OCI-LY3 (cell line): ENCODE results near the gene PSME3.

Experiments used
- EZH2phosphoT487 ChIP-seq: fragments of 200-600 bp; shearing (Covaris generic); IDR thresholded peaks from 2 replicates; pipeline ENCODE4 v1.6.1; 2018; ENCODE audit warnings: antibody characterized with exemption, mixed run types, low read depth
- TF ChIP-seq, protein P1 (sequence below): fragments of 200-600, 300-600 bp; sonication (generic); IDR thresholded peaks from 2 replicates; pipeline ENCODE4 v1.5.1; 2014; ENCODE audit warnings: antibody characterized with exemption, low read length, low read depth

DNA sequence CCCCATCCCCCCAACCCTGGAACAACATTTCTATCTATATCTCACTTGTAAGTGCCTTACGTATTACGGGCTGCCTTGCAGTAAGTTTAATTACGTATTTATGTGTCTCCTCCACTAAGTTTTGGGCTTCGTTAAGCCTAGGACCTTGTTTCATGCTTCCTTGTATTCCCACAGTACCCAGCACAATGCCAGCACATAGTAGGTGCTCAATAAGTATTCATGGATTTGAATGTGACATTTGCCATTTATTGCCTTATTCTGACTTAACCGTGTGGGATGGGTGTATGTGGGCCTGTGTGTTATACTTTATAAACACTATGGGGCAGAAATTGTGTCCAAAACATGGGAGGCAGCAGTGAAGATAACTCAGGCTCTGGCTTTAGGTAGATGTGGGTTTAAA is 40.7 kb upstream of the PSME3 start:
- TF ChIP-seq, protein P1, sequence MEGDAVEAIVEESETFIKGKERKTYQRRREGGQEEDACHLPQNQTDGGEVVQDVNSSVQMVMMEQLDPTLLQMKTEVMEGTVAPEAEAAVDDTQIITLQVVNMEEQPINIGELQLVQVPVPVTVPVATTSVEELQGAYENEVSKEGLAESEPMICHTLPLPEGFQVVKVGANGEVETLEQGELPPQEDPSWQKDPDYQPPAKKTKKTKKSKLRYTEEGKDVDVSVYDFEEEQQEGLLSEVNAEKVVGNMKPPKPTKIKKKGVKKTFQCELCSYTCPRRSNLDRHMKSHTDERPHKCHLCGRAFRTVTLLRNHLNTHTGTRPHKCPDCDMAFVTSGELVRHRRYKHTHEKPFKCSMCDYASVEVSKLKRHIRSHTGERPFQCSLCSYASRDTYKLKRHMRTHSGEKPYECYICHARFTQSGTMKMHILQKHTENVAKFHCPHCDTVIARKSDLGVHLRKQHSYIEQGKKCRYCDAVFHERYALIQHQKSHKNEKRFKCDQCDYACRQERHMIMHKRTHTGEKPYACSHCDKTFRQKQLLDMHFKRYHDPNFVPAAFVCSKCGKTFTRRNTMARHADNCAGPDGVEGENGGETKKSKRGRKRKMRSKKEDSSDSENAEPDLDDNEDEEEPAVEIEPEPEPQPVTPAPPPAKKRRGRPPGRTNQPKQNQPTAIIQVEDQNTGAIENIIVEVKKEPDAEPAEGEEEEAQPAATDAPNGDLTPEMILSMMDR: no peak
- no peak for TF ChIP-seq EZH2phosphoT487
